SK-N-DZ (cell line): Measurements from ENCODE around the gene ZCCHC3.

Source experiments
- DNase-seq: peaks from one replicate; pipeline ENCODE4 v3.0.0-alpha.2; 2015; ENCODE audit warnings: low spot score

Gene ZCCHC3

DNA sequence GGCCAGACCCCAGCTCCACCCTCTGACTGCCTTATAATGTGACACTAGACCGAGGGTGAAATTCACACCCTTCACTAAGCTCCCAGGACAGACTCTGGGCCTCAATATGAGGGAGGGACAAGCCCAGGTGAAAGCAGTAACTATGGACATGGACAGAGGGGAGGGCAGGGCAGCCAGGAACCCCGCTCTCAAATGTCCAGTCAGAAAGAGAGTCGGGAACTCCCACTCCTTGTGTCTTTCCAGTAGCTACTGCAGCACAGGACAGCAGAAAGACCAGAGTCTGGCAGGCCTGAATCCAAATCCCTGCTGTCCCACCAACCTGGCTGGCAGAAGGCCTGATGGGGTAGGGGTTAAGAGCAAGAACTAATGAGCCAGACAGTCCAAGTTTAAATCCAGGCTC lies 13.2 kb upstream of the ZCCHC3 start:
- no peak for DNase-seq

DNA sequence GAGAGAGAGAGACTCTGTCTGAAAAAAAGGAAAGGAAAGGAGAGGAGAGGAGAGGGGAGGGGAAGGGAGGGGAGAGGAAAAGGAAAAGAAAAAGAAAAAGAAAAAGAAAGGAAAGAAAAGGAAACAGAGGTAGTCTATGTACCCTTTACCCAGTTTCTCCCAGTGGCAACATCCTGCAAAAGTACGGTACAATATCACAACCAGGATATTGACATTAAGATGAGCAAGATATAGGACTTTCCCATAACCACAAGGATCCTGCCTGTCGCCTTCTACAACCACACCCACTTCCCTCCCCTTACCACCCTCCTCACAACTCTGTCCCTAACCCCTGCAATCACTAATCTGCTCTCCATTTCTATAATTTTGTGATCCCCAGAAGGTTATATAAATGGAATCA lies 10.9 kb upstream of the ZCCHC3 start:
- DNase-seq: no peak

DNA sequence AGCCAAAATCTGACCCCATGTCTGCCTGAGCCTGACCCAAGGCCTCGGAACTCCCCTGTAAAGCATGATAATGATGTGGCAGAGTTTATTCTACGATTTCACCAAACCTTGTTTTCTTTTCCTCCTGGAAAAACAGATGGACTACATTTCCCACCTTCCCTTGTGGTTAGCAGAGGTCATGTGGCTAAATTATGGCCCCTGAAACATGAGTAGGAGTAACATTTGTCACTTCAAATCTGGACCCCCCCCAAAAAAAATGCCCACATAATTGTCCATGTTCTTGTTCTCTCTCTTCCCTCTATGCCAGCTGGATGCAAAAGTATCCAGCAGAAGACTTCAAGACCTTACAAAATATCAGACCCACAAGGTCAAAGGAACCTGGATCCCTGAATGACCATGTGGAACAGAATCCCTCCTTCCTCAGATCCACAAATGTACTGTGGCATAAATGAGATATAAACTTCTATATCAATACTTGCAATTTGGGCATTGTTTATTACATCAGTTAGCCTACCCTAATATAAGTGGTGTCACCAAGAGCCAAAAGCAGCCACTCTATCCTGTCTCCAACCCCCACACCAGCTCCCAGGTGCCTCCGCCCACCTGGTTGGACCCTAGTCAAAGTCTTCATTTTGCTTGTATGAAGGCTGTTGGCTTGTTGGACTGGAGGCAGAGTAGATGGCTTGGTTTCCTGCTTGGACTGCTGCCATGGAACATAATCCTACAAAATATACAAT lies 8.2 kb upstream of the ZCCHC3 start:
- no peak for DNase-seq

DNA sequence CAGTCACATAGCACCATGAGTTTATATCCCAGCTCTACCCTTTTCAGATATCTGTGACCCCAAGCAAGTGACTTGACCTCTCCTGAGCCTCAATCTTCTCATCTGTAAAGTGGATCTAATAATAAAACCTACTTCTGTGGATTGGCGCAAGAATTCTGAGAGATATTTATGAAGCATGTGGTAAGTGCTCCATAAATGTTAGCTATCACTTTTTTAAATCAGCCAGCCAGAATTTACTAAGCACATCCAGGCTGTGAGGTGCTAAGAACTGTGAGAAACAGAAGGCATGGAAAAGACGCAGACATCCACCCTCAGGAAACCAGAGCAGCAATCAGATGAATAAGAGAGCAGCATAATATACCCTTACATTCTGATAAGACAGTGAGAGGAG lies 7.7 kb upstream of the ZCCHC3 start:
- DNase-seq: no peak

DNA sequence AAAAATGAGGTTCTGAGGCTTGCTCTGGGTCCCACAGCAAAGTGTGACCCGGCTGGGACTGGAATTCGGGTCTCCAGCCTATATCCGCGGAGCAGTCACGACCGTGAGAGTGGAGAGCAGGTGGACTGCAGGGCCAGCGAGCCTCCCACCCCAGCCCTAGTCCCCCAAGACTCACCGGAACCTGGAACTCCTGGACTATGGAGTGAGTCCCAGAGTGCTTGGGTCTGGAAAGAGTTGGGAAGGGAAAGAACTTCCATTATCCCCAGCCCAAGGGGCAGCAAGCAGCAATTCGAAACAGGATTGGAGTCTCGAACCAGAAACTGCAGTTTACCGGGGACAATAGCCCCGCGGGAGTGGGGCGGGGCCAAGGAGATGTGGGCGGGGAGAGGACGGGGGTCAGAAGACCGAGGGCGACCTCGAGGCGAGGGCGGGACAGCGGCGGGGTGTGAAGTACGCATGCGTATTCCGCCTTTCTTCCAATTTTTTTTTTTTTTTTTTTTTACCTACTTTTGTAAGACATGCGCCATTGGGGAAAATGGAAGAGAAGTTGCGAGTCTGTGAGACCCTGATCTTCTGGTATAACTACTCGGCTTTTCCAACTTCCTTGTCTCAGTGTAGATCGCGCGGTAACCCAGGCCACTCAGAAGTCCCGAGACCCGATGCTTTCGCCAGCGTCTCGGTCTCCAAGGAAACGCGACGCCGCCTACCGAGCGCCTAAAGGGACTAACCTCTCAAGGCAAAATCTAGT lies 7.1 kb upstream of the ZCCHC3 start, which contains the start of gene C20orf96:
TSS of gene C20orf96 (minus strand) at position 667 of the 748 bp plus-strand sequence. CDS start at position 527, 140 bp downstream.
- DNase-seq: peak; percentile 94

DNA sequence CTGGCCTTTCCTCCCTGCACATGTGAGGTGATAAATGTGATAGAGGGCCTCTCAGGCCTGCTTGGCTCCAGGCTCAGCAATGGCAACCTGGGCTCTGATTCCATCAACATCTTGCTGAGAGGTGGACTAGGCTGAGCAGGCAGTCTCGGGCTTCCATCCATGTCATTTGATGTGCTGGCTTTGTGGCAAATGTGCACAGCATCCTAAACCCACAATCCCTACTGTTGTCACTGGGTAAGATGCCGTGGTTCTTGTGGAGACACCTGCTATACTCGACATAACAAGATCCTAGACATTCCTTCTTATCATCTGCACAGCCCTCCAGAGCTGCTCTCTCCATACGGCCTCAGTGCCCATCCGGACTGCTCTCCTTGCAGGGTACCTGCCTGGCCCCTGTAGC lies 2.8 kb upstream of the ZCCHC3 start:
- DNase-seq: no peak

DNA sequence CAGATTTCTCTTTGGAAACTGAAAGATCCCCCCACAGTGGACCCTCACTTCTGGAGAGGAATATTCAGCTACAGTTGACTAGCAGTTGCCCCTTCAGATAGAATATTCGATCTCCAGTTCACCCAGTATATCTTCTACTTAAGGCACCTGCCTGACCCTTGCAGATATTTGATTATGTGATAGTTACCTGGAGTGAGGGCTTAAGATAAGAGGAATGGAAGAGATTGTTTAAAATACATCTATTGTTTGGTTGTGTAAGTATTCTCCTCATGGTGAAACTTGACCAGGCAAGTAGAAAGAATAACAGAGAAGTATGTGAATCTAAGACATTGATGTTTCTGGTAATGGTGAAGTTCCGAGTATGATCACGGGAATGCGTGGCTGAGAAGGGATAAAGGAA lies 1.6 kb upstream of the ZCCHC3 start:
- DNase-seq: no peak

DNA sequence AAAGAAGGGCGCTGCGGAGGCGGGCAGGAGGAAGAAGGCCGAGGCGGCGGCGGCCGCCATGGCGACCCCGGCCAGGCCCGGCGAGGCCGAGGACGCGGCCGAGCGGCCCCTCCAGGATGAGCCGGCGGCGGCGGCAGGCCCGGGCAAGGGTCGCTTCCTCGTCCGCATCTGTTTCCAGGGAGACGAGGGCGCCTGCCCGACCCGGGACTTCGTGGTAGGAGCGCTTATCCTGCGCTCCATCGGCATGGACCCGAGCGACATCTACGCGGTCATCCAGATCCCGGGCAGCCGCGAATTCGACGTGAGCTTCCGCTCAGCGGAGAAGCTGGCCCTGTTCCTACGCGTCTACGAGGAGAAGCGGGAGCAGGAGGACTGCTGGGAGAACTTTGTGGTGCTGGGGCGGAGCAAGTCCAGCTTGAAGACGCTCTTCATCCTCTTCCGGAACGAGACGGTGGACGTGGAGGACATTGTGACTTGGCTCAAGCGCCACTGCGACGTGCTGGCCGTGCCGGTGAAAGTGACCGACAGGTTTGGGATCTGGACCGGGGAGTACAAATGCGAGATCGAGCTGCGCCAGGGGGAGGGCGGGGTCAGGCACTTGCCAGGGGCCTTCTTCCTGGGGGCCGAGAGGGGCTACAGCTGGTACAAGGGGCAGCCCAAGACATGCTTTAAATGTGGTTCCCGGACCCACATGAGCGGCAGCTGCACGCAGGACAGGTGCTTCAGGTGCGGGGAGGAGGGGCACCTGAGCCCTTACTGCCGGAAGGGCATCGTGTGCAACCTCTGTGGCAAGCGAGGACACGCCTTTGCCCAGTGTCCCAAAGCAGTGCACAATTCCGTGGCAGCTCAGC lies 780 bp downstream of the ZCCHC3 start:
- peak; percentile 52 for DNase-seq

DNA sequence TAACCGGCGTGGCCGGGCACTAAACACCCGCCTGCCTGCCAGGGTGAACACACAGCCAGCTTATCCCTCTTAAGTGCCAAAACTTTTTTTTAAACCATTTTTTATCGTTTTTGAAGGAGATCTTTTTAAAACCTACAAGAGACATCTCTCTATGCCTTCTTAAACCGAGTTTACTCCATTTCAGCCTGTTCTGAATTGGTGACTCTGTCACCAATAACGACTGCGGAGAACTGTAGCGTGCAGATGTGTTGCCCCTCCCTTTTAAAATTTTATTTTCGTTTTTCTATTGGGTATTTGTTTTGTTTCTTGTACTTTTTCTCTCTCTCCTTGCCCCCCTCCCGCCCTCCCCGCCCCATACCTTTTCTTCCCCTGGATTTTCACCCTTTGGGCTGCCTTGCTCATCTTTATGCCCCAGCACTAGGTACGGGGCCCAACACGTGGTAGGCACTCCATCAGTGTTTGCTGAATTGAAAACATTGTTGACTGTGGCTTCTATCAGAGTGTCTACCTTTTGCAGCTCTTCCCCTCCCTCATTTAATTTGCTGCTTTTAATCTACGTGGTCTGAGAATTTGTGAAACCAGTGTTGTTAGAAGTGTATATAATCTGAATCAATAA lies 1.5 kb downstream of the ZCCHC3 start:
- no peak for DNase-seq

DNA sequence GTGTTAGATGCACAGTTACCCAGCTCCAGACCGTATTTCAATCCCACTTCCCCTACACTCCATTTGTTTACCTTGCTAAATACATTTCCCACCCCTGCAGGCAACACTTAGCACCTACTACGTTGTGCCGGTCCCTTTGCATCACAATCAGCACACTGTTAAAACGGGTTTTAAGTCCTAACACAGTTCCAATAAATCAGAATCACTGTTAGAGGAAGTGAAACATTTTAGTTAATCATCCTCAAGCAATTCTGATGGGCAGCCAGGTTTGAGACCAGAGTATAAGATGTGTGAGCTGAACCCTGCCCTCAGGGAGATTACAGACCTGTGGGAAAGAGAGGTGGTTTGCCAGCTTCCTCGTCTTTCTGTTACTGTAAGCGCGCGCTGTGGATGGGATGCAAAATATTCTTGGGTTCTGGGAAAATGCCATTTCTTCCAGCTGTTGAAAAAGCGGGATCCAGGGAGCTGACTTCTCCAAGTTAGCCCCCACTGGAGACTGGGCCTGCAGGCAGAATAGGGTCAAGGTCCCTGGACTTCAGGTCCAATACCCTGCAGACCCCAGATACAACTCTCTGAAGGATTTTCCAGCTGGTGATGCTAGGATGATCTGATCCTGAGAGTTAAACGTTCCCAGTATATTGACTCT lies 3.1 kb downstream of the ZCCHC3 start:
- no peak for DNase-seq

DNA sequence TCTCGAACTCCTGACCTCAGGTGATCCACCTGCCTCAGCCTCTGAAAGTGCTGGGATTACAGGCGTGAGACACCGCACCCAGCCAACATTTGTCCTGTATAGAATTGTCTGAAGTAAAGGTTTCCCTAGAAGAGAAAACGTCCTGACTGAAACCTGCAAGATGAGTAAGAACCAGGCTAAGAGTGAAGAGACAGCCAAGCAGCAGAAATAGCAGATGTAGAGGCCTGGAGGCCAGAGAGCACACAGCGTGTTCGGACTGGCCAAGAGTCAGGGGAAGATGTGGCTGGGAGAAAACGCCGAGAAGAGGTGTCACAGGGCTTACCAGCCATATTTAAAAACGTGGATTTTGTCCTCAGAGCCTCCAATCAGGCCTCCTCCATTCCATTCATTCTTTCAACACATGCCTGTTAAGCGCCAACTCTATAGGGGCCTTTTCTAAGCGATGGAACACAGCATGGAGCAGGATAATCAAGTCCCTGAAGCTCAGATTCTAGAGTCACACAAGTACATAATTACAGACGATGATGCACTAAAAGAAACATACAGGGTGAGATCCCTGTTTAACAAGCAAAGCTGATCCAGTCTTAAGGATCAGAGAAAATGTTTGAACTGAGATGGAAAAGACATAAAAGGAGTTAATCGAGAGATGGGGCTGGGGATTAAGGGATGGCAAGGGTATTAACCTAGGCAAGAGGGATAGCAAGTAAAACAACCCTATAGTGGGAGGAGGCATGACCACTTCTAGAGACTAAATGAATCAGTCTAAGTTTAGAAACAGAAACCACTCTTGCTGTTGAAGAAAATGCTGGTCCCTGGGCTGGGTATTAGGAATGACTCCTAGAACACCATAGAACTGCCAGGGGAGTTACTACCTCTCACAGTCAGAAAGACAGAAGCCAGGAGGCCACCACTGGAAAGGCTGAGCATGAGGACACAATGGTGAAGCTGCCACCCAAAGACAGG lies 4.8 kb downstream of the ZCCHC3 start:
- no peak for DNase-seq

DNA sequence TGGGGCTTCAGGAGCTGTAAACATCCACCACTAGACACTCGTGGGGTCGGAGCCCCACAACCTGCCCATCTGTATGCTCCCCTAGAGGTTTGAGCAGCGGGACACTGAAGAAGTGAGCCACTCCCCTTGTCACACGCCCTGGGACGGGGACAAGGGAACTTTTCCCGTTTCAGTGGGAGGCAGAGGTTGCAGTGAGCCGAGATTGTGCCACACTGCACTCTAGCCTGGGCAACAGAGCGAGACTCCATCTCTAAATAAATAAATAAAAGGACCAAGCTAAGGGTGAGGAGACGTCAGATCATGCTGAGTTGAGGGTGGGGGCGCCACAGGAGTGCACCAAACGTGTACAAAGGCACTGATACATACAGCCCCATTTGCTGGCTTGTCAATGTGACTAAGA lies 8.4 kb downstream of the ZCCHC3 start:
- no peak for DNase-seq

DNA sequence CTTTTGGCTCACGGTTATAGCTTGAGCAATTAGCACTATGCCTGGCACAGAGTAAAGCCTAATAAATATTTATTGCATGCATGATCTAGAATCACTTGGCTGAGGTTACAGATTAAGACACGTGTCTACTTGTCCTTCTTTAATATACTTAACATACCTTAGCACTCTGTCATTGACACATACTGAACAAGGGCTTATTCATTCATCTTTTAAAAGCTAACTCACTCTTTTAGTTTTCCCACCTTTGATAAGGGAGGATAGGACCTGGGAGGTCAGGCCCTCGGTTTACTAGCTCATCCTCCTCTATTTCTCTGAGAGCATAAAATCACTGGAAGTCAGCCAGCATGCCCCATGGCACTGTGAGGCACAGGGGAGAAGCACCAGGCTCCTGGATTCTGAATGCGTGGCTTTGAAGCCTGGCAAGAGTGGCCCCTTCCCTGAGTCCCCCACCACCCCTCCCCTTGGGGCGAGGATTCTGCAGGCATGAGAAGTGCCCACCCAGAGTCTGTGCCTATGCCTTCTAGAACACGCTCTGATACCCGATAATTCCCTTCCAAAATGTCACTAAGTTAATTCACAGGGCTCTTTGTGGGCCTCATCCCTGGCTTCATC lies 11.2 kb downstream of the ZCCHC3 start:
- DNase-seq: no peak

DNA sequence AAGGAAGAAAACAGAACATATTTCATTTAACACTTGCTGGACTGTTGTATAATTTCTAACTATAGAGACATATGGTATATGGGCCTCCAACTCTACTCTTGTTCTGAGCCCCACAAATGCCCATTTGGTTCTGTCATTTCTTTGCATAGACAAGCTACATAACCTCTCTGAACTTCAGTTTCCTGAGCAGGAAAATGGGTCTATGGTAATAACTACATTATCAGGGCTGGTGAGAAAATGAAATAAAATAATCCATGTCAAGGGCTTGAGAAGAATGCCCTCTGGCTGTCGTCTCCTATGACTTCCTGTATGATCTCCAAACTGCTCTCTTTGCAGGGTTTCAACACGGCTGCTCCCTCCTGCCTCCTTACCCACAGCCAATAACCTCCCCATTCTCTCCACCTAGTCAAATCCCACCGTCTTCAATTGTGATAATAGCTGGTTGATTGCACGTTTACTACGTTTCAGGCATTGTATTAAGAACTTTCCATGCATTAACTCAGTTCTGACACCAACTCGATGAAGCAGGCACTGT lies 12.0 kb downstream of the ZCCHC3 start:
- DNase-seq: no peak

DNA sequence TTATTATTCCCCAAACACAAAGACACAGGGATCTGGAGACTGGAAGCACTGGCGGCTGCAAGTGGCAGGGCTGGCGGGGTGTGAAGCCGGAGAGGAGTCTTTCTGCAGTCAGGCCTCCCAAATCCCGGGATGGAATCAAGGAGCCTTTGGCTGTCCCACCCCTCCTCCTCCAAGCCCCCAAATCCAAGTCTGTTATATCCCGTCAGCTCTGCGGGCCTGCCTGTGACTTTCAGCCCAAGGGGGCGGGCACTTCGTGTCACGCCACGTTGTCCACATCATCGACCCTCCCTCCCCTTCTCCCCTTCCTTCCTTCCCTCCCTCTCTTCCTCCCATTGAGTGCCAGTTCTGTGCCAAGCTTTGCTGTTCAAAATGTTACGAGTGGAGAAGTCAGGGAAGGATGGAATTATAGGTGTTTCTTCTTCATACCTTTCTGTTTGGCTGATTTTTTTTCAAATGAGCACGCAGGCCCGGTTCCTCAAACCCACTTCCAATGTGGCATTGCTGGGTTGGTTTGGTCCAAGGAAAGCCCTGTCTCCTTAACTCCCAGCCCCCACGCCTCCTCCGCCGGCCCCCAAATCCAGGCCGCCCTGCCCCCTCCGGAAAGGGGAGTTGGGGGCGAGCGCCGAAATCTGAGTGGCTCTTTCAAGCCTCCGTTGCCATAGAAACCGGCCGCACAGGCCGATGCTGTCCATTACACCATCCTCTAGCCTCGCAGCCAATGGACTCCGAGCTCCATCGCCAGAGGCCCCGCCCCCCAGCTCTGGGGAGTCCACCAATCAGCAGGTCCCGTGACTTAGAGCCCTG lies 12.7 kb downstream of the ZCCHC3 start:
- DNase-seq: peak; percentile 100

DNA sequence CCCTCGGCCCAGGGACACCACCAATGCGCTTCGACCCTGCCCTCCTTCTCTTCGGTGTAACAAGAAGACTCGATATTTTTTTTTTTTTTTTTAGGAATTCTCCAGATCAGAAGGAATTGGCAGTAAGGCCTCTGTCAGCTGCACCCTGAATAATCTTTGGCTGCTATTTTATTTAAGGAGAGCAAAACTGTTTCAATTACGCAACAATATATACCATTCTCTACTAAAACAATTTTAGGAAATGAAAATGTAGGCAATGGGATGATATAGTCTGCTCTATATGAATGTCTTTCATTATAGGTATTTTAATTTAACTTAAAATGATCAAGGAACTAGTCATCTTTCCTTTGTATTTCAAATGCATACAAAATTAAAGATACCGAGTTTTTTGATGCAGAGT lies 13.3 kb downstream of the ZCCHC3 start:
- no peak for DNase-seq

DNA sequence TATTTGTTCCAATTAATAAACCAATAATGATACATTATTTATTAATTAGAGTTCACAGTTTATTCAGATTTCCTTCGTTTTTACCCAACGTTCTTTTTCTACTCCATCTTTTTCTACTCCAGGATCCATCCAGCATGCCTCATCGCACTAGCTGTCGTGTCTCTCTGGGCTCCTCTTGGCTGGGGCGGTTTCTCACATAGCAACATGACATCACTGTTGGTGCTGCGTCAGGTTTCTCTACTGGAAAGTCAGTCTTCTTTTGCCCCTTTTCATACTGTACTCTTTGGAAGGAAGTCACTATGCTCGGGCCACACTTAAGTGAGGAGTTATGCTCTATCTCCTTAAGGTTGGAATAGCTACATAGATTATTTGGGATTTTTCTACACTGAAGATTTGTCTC lies 14.2 kb downstream of the ZCCHC3 start:
- no peak for DNase-seq

DNA sequence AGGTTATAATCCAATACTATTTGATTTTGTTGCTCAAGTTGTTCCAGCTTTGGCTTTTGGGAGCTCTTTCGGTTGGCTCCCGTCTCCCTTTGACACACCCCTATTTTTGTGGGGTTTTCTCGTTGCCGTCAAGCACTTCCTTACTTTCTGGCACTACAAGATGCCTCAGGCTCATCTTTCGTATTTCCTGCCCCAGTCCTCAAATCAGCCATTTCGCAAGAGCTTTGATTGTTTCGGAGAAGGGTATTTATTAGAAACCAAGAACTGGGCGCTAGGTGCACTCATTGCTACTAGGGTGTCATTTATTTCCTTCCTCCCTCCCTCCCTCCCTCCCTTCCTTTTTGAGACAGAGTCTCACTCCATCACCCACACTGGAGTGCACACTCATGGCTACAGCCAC lies 14.7 kb downstream of the ZCCHC3 start:
- DNase-seq: no peak

DNA sequence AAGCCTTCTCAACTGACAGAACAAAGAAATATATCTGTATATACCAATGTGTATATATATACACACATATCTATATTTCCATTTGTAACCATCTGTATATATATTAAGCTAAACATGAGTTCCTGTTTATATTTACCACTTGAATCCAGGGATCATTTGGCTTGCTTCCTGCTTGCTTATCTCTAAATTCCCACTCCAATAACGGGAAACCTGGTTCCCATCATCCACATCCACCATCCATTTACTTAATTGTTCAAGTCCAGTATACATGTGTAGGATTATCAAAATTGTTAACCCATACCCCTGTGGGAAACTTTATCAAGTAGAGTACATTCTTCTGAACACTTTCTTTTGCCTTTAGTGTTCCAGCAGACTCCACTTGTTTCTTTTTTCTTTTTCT lies 15.5 kb downstream of the ZCCHC3 start:
- DNase-seq: no peak
